GM21381 (cell line): ENCODE results near the gene MSH6.

ENCODE experiments used
- ATAC-seq: cut with Tn5 transposase; IDR thresholded peaks from one replicate; pipeline ENCODE4 v1.9.1; 2021; ENCODE audit warnings: mild to moderate bottlenecking, moderate library complexity; ENCODE audit not compliant: unreplicated experiment

Gene MSH6

GRCh38 chr2:47778698-47779425, 4.1 kb upstream of the MSH6 start:
- ATAC-seq, result no peak

GRCh38 chr2:47779426-47779790, 3.5 kb upstream of the MSH6 start:
- ATAC-seq, result no peak

- ATAC-seq, result no peak
These were observed 619 bp upstream of the MSH6 start for GRCh38 chr2:47782381-47782670.

GRCh38 chr2:47783486-47784351, 774 bp downstream of the MSH6 start:
- ATAC-seq, result peak; percentile 25

GRCh38 chr2:47784352-47784851, 1.5 kb downstream of the MSH6 start:
- ATAC-seq, result no peak

- no peak for ATAC-seq
These were observed 3.0 kb downstream of the MSH6 start for GRCh38 chr2:47785986-47786385.

GRCh38 chr2:47796090-47796697, 13.2 kb downstream of the MSH6 start:
- ATAC-seq, result no peak

- ATAC-seq, result no peak
These were observed 15.7 kb downstream of the MSH6 start for GRCh38 chr2:47798631-47799030.

- no peak for ATAC-seq
These were observed 16.2 kb downstream of the MSH6 start for GRCh38 chr2:47799031-47799609.

GRCh38 chr2:47801118-47801517, 18.2 kb downstream of the MSH6 start:
- ATAC-seq, result no peak

GRCh38 chr2:47803363-47803762, 20.4 kb downstream of the MSH6 start:
- no peak for ATAC-seq

GRCh38 chr2:47803770-47804169, 20.8 kb downstream of the MSH6 start:
- ATAC-seq, result no peak

- ATAC-seq, result no peak
These were observed 22.9 kb downstream of the MSH6 start for GRCh38 chr2:47805850-47806249.

GRCh38 chr2:47808614-47809013, 25.7 kb downstream of the MSH6 start:
- ATAC-seq, result no peak

GRCh38 chr2:47809903-47810302, 27.0 kb downstream of the MSH6 start:
- no peak for ATAC-seq

- ATAC-seq, result no peak
These were observed 27.9 kb downstream of the MSH6 start for GRCh38 chr2:47810850-47811249.

GRCh38 chr2:47811668-47812067, 28.7 kb downstream of the MSH6 start:
- no peak for ATAC-seq

GRCh38 chr2:47815764-47816163, 32.8 kb downstream of the MSH6 start:
- ATAC-seq, result no peak

GRCh38 chr2:47818777-47819176, 35.8 kb downstream of the MSH6 start:
- ATAC-seq, result no peak

- ATAC-seq, result no peak
These were observed 36.9 kb downstream of the MSH6 start for GRCh38 chr2:47819834-47820233.

- no peak for ATAC-seq
These were observed 39.6 kb downstream of the MSH6 start for GRCh38 chr2:47822518-47822917.
